Putamen (tissue), 1 donor: Measurements from ENCODE around the gene CFAP73.
"Not testable (repeated sequence)": the region's sequence is repeated elsewhere in the genome, so short reads cannot be mapped to it uniquely, and the experiment has no call there.

Source experiments
- DNase-seq: peaks from one replicate; pipeline ENCODE4 v3.0.0-alpha.2; 2016; ENCODE audit warnings: low spot score

Gene CFAP73

DNA sequence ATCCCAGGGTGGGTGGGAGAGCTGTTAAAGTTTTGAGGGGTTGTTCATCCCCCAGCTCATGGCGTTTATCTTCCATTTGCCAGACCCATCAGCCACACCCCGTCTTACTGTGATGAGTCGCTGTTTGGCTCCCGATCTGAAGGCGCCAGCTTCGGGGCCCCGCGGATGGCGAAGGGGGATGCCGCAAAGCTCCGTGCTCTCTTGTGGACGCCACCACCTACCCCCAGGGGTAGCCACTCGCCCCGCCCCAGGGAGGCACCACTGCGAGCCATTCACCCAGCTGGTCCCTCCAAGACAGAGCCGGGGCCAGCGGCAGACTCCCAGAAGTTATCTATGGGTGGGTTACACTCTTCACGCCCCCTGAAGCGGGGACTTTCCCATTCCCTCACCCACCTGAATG, 41.7 kb downstream of the CFAP73 start:
- DNase-seq, result no peak

DNA sequence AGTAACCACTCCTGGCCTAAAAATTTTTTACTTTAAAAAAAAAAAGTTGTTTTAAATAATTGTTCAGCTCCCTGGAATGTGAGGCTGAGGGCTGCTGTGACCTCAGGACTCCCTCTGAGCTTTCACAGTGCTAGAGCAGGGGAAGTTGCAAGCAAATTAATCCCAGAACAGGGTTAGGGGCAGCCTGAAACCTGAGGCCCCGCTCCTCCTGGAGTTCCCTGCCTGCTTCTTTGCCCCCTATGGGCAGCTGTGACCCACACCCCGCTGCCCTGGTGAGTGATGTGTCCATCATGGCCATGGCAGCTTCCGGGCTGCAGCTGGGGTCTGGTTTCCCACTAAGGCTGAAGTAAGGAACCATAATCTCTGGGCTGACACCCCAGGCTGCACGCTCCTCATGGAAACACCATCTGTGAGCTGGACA, 45.5 kb downstream of the CFAP73 start:
- DNase-seq, result no peak

DNA sequence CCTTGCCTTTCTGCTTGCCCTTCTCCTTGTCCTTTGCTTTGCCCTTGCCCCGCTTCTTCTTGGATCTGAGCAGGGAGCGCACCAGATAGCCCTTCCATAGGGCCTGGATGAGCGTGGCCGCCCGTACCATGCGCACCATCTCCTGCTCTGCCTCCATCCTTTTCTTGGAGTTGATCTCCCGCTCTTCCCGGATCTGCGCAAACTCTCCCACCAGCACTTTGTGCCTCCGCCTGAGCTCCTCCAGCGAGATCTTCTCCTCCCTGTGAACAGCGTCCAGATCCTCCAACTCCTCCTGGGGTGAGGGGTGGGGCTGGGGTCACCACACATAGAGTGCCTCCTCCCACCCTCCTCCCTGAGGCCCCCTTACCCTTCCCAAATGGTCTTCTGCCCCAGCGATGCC, 46.1 kb downstream of the CFAP73 start:
- DNase-seq, result no peak

DNA sequence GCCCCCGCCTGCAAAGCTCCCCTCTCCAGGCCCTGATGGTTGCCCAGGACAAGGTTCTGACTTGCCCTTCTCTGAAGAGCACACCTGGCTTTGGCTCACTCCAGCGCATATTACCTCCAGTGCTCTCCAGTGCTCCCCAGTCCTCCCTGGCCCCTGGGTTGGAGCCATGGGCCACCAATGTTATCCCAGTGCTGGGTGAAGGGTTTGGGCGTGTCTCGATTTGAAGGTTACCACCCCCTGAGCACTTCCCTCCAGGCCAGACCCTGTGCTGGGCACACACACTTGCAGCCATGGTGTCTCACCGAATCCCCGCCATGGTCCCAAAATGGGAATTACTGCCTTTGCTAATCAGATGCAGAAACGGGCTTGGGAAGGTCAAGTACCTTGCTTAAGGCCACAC, 47.1 kb downstream of the CFAP73 start:
- no peak for DNase-seq

DNA sequence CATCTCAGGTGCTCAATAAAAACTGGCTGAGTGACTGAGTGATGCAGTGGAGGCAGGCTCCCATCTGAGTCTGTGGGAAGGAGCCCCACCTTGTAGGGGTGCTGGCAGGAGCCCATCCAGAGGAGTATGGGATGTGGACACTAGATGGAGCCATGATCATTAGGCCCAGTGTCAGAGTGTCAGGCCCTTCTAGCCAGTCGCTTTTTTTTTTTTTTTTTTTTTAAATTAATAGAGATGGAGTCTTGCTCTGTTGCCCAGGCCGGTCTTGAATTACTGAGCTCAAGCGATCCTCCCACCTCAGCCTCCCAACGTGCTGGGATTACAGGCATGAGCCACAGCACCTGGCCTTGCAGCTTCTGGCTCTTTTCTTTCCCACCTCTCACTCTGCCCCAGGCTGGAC, 47.5 kb downstream of the CFAP73 start:
- peak; percentile 67 for DNase-seq

DNA sequence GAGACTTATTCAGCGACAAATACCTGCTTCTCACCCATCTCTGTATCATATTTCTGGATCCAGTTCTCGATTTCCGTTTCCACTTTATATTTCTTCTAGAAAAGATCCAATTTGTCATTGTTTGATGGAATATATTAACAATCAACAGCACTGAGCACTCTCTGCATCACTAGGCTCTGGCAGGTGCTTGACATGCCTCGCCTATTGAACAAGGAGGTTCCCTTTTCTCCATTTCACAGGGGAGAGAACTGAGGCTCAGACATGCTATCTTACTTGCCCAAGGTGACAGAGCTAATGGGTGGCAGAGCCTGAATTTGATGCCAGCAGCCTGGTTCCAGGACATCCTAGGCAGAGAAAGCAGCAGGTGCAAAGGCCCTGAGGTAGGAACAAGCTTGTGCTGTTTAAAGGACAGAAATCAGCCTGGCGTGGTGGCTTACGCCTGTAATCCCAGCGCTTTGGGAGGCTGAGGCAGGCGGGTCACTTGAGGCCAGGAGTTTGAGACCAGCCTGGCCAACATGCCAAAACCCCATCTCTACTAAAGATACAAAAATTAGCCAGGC, 48.1 kb downstream of the CFAP73 start:
- DNase-seq, result no peak

DNA sequence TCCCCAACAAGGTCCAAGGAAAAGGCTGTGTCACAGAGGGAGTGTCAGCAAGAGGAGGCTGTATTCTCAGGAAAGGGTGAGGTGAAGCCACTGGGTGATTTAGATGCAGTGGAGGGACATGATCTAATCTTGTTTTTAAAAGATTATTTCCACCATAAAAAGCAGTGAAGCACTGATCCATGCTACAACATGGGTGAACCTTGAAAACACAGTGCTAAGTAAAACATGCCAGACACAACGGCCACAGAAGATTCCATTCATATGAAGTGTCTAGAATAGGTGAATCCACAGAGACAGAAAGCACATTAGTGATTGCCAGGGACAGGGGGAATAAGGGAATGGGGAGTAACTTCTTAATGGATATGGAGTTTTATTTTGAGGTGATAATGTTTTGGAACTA, 48.8 kb downstream of the CFAP73 start:
- DNase-seq, result no peak

DNA sequence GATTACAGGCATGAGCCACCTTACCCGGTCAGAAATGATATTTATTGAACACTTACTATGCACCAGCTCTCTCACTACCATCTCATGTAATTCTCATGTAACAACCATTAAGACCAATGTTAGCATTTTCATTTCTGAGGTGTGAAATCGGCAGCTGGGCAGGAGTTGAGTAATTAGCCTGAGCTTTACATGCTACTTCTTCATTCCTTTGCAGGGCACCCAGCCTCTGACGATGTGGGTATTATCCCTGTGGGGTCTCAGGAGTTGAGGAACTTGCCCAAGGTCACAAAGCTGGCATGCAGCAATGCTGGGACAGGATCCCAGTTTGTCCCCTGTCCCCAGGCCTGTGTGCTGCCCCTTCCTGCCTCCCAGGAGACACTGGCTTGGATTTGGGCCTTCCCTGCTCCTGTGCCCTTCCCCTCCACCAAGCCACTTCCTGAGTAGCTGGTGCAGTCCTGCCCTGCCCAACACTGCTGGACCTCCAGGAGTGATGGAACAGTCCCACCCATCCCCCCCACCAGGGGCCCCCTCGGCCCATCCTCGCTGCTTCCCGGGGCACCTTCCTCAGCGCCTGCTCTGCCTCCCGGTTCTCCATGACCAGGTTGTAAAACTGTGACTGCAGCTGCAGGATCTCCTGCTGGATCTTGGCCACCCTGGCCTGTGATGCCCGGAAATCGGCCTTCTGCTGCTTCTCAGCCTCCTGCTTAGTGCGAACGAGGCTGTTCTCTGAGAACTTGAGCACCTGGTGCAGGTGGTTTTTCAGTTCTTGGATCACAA, 50.7 kb downstream of the CFAP73 start:
- no peak for DNase-seq

DNA sequence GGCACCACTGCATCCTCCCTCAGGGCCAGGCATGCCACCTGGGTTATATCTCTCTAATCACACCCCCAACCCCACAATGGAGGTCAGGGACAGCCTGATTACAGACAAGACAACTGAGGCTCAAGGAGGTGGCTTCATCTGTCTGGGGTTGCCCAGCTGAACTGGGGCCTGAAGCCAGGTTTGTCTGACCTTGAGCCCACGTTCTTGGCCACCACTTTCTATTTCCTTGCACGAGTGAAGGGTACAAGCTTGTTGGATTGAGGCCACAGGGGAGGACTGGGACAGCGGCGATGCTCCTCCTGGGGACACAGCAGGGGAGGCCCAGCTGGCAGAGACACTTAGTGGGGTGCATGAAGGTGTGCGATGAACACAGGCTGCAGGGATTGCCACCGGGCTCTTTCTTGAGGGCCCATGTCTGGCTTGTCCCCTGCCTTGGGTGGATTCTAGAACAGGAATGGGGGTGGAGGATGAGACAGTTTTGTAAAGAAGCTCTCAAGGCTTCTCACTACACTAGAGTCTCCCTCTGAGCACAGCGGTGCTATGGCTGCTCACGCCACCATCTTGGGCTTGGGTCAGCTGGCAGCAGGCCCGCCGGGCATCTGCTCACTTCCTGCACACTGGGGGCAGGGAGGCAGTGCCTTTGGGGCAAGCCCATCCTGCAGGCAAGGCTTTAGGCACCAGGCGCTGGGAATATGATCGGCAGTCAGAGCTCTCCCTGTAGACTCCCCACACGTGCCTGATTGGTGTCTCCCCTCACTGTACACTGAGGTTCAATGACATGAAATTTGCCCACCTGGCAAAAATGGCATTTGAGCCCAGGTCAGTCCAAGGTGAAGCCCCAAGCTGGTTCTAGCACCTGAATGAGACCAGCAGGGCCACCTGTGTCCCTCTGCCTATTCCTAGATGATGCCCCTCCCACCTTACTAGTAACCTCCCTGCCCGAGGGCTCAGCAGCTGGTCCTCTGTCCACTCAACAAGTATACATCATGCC, 52.0 kb downstream of the CFAP73 start:
- no peak for DNase-seq

DNA sequence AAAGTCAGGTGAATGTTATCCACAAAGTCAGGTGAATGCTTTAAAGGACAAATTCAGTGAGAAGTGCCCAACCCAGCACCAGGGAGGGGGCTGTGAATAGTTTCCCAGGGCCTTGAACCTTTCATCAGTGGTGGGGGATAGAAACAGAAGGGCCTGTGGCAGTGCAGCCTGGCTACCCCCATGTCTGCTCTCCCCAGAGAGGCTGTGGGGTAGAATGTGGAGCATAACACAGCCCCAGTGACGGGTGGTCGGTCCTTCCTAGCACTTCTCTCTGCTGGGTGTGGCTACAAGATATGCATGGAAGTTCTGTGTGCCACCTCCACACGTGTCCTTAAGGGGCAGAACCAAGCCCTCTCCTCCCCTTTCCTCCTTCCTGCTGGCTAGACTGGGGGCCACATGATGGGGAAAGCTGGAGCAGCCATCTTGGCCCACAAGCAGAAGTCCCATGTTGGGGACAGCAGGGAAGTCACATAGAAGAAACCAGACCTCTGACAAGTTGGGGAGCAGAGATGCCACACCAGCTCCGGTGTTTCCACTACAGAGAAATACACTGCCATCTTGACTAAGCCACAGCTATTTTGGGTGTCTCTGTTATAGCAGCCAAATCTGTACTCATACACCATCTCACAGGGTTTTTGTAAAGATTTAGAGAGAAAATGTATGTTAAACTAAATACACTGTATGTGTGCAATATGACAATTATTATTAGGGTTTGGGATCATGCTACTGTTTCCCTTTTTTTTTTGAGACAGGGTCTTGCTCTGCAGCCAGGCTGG, 53.0 kb downstream of the CFAP73 start:
- DNase-seq, result no peak

DNA sequence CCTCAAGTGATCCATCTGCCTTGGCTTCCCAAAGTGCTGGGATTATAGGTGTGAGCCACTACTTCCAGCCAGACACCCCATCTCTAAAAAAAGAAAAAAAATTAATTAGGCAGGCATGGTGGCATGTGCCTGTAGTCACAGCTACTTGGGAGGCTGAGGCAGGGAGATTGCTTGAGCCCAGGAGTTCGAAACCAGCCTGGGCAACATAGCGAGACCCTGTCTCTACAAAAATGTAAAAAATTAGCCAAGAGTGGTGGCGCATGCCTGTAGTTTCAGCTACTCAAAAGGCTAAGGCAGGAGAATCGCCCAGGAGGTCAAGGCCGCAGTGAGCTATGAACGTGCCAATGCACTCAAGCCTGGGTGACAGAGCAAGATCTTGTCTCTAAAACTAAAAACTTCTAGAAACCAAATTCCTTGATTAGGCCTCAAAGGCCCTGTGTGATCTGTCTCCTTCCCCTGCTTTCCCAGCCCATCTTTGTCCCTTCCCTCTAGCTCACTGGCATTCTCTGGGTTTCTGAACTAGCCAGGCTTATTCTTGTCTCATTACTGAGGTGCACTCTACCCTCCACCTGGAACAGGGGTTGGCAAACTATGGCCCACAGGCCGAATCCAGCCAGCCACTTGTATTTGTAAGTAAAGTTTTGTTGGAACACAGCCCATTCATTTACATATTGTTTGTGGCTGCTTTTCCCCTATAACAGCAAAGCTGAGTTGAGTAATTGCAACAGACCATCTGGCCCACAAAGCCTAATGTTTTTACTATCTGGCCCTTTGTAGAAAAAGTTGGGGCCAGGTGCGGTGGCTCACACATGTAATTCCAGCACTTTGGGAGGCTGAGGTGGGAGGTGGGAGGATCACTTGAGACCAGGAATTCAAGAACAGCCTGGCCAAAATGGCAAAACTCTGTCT, 54.6 kb downstream of the CFAP73 start:
- no peak for DNase-seq

DNA sequence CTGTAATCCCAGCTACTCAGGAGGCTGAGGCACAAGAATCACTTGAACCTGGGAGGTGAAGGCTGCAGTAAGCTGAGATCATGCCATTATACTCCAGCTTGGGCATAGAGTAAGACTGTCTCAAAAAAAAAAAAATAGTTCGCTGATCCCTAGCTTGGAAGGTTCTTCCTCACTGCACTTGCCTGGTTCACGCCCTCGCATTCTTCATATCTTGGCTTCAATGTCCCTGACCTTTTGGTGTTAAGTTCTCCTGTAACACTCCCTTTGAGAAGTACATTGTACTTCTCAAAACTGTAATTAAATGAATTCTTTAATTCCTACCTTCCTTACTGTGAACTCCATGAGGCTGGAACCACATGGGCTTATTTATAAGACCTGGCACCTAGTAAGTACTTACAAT, 55.3 kb downstream of the CFAP73 start:
- DNase-seq, result no peak

DNA sequence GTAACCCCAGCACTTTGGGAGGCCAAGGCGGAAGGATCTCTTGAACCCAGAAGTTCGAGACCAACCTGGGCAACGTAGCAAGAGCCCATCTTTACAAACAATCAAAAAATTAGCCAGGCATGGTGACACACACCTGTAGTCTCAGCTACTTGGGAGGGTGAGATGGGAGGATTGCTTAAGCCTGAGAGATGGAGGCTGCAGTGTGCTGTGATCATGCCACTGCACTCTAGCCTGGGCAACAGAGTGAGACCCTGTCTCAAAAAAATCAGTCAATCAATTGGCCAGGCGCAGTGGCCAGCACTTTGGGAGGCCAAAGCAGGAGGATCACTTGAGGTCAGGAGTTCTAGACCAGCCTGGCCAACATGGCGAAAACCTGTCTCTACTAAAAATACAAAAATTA, 57.3 kb downstream of the CFAP73 start:
- not testable (repeated sequence) for DNase-seq

DNA sequence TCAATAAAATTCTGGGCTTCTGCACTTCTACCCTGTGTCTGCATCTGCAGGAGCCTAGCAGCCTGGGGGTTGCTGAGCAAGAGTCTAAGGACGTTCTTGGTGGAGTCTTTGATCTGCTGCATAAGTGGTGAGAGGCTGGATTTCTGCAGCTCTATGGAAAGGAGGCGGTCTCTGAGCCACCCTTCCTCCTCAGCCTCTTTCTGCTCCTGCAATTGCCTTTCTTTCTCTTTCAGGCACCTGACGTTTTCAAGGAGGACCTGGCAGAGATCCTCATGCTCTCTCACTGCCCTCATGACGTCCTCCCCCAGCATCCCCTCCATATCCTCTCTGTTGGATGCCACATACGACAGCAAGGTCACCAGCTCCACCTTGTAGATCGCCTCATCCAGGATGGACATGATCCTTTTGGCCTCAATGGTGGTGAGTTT, 58.1 kb downstream of the CFAP73 start:
- no peak for DNase-seq

DNA sequence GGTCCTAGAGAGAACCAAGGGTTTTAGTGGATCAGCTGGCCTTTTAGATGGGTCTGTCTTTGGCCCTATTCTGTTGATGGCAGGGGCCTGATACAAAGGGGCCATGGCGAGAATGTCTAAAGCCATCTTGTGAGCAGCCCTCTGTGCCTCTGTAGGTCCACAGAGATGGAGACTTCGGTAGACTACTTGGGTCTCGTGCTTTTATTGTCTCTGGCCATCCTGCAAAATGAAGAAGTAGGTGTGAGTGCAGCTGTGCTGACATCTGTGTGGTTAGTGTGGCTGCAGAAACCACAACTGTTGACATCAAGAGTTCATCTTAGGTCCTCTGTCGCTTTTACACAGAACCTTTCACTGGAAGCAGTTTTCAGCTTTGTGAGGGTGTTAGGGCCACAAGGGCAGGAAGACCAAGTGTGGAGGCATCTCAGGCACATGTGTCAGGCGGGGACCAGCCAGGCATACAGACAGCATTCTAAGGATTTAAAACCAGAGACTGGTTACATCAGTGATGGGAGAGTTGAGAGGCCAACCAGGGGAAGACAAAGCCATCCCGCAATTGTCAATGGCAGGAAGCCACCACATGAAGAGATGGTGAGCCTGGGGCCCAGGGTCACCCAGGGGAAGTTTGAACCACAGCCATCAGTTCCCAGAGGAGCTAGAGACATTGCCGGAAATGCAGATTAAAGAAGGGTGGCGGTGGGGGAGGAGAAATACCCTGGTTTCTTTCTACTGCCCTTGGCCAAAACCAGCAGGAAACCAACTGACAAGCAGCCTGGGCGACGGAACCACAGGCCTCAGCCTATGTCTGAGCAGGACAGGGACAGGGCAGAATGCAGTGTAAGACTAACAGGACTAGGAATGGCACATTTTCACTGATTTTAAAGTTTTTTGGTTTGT, 58.8 kb downstream of the CFAP73 start:
- no peak for DNase-seq
